ENCODE data around the gene NCAM2. TPM values are rescaled to one million over a fixed set of nuclear protein-coding genes. Genes with fewer than 3 reads are reported as not detected.
A peak's percentile ranks its signal among the peaks of the same experiment; 100 is the strongest.

Gene NCAM2
- total and polyA plus RNA-seq, 2 of the 4 experiments (the other 2 are of a cell fraction), result 2.7 to 5.0 TPM

DNA sequence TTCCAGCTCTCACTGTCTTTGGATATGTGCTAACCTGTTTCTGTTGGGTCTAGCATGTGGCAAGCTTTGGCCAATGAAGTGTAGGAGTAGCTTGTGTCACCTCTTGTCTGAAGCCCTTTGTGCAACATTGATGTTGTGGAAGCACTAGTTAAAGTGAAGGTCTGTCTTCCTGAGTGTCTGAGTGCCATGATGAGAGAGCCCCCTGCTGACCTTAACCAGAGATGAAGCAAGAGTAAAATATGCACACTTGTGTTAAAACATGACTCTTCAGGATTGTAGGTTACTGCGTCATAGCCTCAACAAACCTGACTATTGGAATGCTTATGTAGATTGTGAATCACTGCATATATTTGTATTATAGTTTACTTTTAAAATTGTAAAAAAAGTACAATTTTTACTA lies 103.7 kb downstream of the NCAM2 start:
- H2BK120ac ChIP-seq (ENCODE audit: low read depth, low read length), result no peak overlapping the region
- peak; percentile 85 for DNase-seq
- no peak overlapping the region for H2BK15ac ChIP-seq (ENCODE audit: low read depth, low read length)
- intact Hi-C loops (cut with micrococcal nuclease), result loop anchor here (1.0 kb wide), 1 partner anchor 103 kb away; no protein-coding TSS in a partner anchor
- H2BK5ac ChIP-seq (ENCODE audit: low read depth, low read length, poor library complexity, severe bottlenecking), result no peak overlapping the region
- H3K4me1 ChIP-seq (ENCODE audit: control insufficient read depth, insufficient read depth, low read length), result 0 out of 2 replicates have a peak, but pooled peaks cover 1% of the 10 kb centered on the region
- H4K8ac ChIP-seq (ENCODE audit: low read depth in 2 of 2, low read length in 2 of 2), result no peak overlapping the region
- no peak overlapping the region for H3K4me3 ChIP-seq (ENCODE audit: insufficient read depth, low read depth, low read length)
- CTCF ChIA-PET, result interaction anchor here (0.6 to 1.4 kb wide), 7 partner anchors 11 to 101 kb away, joined by 3 to 14 read pairs (median 4); no protein-coding TSS in a partner anchor
- no peaks in the 10 kb centered on the region for H3K9me3 ChIP-seq (ENCODE audit: control insufficient read depth, insufficient read depth, low read length)
- TF ChIP-seq RCOR1 (IDR thresholded peaks at IDR 0.05; ENCODE audit: insufficient replicate concordance, low read length), result no peak
- no peak for TF ChIP-seq MXI1 (IDR thresholded peaks at IDR 0.05; ENCODE audit: borderline replicate concordance, low read depth, low read length)
- TF ChIP-seq RAD21 (IDR thresholded peaks at IDR 0.05; ENCODE audit: low read length), result peak; percentile 30; the same call in 1 of the 2 replicates
- TF ChIP-seq FOS (IDR thresholded peaks at IDR 0.05; ENCODE audit: low read depth, low read length), result no peak
- TF ChIP-seq, protein P1, sequence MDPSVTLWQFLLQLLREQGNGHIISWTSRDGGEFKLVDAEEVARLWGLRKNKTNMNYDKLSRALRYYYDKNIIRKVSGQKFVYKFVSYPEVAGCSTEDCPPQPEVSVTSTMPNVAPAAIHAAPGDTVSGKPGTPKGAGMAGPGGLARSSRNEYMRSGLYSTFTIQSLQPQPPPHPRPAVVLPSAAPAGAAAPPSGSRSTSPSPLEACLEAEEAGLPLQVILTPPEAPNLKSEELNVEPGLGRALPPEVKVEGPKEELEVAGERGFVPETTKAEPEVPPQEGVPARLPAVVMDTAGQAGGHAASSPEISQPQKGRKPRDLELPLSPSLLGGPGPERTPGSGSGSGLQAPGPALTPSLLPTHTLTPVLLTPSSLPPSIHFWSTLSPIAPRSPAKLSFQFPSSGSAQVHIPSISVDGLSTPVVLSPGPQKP (IDR thresholded peaks at IDR 0.05; ENCODE audit: borderline replicate concordance, low read depth, low read length), result no peak
- TF ChIP-seq CEBPB (IDR thresholded peaks at IDR 0.05; ENCODE audit: low read depth, low read length), result peak; percentile 91
- no peak for TF ChIP-seq RFX5 (IDR thresholded peaks at IDR 0.05; ENCODE audit: low read depth, low read length)
- TF ChIP-seq MAZ (IDR thresholded peaks at IDR 0.05; ENCODE audit: borderline replicate concordance, low read depth, low read length), result no peak
- no peak for TF ChIP-seq POLR2A (IDR thresholded peaks at IDR 0.05; ENCODE audit: low read depth, low read length)
- TF ChIP-seq, protein P2, sequence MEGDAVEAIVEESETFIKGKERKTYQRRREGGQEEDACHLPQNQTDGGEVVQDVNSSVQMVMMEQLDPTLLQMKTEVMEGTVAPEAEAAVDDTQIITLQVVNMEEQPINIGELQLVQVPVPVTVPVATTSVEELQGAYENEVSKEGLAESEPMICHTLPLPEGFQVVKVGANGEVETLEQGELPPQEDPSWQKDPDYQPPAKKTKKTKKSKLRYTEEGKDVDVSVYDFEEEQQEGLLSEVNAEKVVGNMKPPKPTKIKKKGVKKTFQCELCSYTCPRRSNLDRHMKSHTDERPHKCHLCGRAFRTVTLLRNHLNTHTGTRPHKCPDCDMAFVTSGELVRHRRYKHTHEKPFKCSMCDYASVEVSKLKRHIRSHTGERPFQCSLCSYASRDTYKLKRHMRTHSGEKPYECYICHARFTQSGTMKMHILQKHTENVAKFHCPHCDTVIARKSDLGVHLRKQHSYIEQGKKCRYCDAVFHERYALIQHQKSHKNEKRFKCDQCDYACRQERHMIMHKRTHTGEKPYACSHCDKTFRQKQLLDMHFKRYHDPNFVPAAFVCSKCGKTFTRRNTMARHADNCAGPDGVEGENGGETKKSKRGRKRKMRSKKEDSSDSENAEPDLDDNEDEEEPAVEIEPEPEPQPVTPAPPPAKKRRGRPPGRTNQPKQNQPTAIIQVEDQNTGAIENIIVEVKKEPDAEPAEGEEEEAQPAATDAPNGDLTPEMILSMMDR (conservative IDR thresholded peaks at IDR 0.05; ENCODE audit: low read depth, low read length), result 0 out of 2 replicates have a peak, but pooled peaks have one; percentile 31
- no peak for TF ChIP-seq MAFK (IDR thresholded peaks at IDR 0.05; ENCODE audit: low read depth, low read length)
- TF ChIP-seq CHD1 (IDR thresholded peaks at IDR 0.05; ENCODE audit: low read depth, low read length), result no peak
- TF ChIP-seq BHLHE40 (IDR thresholded peaks at IDR 0.05; ENCODE audit: low read depth, low read length), result no peak
- TF ChIP-seq, protein P3, sequence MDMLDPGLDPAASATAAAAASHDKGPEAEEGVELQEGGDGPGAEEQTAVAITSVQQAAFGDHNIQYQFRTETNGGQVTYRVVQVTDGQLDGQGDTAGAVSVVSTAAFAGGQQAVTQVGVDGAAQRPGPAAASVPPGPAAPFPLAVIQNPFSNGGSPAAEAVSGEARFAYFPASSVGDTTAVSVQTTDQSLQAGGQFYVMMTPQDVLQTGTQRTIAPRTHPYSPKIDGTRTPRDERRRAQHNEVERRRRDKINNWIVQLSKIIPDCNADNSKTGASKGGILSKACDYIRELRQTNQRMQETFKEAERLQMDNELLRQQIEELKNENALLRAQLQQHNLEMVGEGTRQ (IDR thresholded peaks at IDR 0.05; ENCODE audit: low read depth, low read length), result no peak
- TF ChIP-seq SMC3 (IDR thresholded peaks at IDR 0.05; ENCODE audit: low read depth, low read length), result 0 out of 2 replicates have a peak, but pooled peaks have one; percentile 21
- 0 out of 2 replicates have a peak, but pooled peaks have one; percentile 13 for TF ChIP-seq NFE2L2 (IDR thresholded peaks at IDR 0.05; ENCODE audit: low read depth, low read length)
- H2AFZ ChIP-seq (replicated peaks; ENCODE audit: low read length, poor library complexity), result no peak overlapping the region
- no peak overlapping the region for H4K5ac ChIP-seq (ENCODE audit: low read depth, low read length)
- no peak overlapping the region for H3K4me2 ChIP-seq (ENCODE audit: low read depth, low read length)
- H2AK9ac ChIP-seq (replicated peaks; ENCODE audit: low read depth, low read length, poor library complexity), result no peak overlapping the region
- no CpG with 5 or more reads among the region's 1 CpG for WGBS, 2 experiments (ENCODE audit: extremely low coverage in 2 of 2, insufficient read length in 1 of 2)
- no peaks in the 10 kb centered on the region for H4K20me1 ChIP-seq (ENCODE audit: insufficient read depth, low read length)
- no peak overlapping the region for H3K23ac ChIP-seq (ENCODE audit: low read depth, low read length)
- dilution Hi-C loops (cut with HindIII; ENCODE audit: low sequenced_read_pairs, unreplicated experiment), result no loop called here
- no peak overlapping the region for H4K91ac ChIP-seq (ENCODE audit: insufficient read depth, low read depth, low read length)
- no peaks in the 10 kb centered on the region for H3K27me3 ChIP-seq (ENCODE audit: control insufficient read depth, insufficient read depth, low read length)
- H3K4ac ChIP-seq (ENCODE audit: low read depth, low read length), result no peak overlapping the region
- in situ Hi-C loops (cut with MboI; ENCODE audit: low sequenced_read_pairs), result no loop called here
- H3K27ac ChIP-seq (ENCODE audit: insufficient read depth, low read length), result no peak overlapping the region
- H2BK20ac ChIP-seq (ENCODE audit: low read depth, low read length), result peak overlapping the region; percentile 21; the same call in 1 of the 2 replicates
- POLR2A ChIA-PET (ENCODE audit: unreplicated experiment), result no interaction called here
- peak; percentile 69 for ATAC-seq (ENCODE audit: low read depth)
- no peak overlapping the region for H3K9ac ChIP-seq (ENCODE audit: low read depth, low read length)
- H3K14ac ChIP-seq (replicated peaks; ENCODE audit: low read depth, low read length), result no peak overlapping the region
- no peaks in the 10 kb centered on the region for H3K36me3 ChIP-seq (ENCODE audit: control insufficient read depth, insufficient read depth, low read length)
- no peaks in the 10 kb centered on the region for H3K79me1 ChIP-seq (ENCODE audit: low read depth in 1 of 2, low read length in 2 of 2)
- H2AK5ac ChIP-seq (ENCODE audit: low read depth, low read length), result no peak overlapping the region
- no peak overlapping the region for H3K18ac ChIP-seq (ENCODE audit: low read depth, low read length)
- H3K9me1 ChIP-seq (ENCODE audit: insufficient read depth, low read length), result no peaks in the 10 kb centered on the region
- BruUV-seq (replicated peaks), result no TSS peak
- H3K56ac ChIP-seq (ENCODE audit: extremely low read depth, insufficient read depth, low read length), result no peak overlapping the region
